ENCODE measurements around the gene SSX2.
"Not testable (repeated sequence)": the region's sequence is repeated elsewhere in the genome, so short reads cannot be mapped to it uniquely, and the experiment has no call there.

DNA sequence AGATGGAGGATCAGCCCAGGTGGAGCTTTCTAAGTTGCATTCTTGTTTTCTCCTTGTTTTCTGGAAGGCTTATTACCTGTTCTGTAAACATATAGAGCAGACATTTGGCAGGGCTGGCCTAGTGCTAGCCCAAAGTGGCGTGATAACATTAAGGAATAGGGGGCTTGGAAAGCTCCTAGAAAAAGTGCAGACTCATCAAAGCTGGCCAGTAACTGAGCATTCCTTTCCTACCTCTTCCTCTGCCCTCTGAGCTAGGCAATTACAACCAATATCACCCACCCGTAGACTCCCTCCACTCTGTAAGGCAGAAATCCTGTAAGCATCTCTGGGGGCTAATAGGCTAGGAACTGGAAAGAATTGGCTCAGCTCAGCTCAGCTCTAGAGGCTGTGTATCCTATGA lies 44.8 kb downstream of the SSX2 start:
- not testable (repeated sequence) for TF ChIP-seq MXI1 (IDR thresholded peaks at IDR 0.05; ENCODE audit: low read depth, low read length); PRDM15 (CRISPR knock-in tag; IDR thresholded peaks at IDR 0.05); ZBTB40 (IDR thresholded peaks at IDR 0.05; ENCODE audit: borderline replicate concordance)
